Measurements from ENCODE around the gene VOPP1.

The VOPP1 gene

DNA sequence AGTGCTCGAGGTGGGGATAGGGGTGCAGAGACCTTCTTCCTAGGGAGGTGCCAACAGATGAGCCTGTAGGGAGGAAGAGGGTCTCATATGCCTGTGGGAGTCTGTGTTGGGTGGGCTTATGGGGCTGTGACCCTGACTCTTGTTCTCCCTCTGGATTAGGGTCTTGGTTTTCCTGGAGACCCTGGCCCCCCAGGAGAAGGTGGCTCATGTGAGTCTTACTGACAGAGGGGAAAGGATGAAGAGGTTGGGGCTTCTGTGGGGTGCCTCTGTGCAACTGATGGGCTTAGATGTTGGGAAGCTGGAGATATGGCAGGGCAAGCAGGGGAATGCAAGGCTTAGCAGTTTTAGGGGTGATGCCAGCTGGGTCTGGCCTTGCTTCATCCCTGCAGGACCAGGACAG, 20.2 kb upstream of the VOPP1 start:
- Histone ChIP-seq H3K9me3 (no peaks in the 10 kb centered on the region), H3K36me3 (no peaks in the 10 kb centered on the region), H3K27ac (no peak overlapping the region), H3K27me3 (no peaks in the 10 kb centered on the region), H3K4me1 (ENCODE audit: control insufficient read depth in 1 of 2, insufficient read depth in 1 of 2, low read depth in 1 of 2, low read length in 1 of 2) (no peaks in the 10 kb centered on the region), H3K4me3 (ENCODE audit: low read depth in 1 of 2, low read length in 1 of 2) (no peak overlapping the region)
- TF ChIP-seq, protein P1, sequence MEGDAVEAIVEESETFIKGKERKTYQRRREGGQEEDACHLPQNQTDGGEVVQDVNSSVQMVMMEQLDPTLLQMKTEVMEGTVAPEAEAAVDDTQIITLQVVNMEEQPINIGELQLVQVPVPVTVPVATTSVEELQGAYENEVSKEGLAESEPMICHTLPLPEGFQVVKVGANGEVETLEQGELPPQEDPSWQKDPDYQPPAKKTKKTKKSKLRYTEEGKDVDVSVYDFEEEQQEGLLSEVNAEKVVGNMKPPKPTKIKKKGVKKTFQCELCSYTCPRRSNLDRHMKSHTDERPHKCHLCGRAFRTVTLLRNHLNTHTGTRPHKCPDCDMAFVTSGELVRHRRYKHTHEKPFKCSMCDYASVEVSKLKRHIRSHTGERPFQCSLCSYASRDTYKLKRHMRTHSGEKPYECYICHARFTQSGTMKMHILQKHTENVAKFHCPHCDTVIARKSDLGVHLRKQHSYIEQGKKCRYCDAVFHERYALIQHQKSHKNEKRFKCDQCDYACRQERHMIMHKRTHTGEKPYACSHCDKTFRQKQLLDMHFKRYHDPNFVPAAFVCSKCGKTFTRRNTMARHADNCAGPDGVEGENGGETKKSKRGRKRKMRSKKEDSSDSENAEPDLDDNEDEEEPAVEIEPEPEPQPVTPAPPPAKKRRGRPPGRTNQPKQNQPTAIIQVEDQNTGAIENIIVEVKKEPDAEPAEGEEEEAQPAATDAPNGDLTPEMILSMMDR (IDR thresholded peaks at IDR 0.05): no peak

DNA sequence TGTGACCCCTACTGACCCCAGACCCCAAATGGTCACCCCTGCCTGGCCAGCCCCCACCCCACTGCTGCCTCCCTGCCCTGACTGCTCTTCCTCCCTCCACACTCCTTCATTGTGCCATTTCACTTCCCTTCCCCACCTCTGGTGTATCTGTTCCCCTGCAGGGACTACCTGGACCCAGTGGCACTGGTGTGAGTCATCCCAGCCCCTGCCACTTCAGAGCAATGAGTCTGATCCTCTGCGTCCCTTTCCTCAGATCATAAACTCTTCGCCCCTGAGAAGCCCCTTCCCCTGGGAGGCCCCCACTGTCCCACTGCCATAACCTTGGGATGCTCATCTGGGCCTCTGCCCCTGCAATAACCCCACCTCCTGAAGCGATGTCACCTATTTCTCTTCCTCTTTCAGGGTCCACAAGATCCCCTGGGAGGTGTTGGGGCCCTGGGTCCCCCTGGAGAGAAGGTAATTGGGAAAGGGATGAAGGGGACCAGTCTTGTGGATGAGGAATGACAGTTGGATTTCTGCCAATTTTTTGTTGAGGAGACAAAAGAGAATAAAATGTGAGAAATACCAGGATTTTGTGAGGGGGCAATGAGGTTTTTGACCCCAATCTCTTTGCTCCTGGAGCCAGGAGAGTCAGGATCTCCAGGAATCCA, 19.1 kb upstream of the VOPP1 start:
- H3K36me3 ChIP-seq: no peaks in the 10 kb centered on the region
- H3K9me3 ChIP-seq: no peaks in the 10 kb centered on the region
- H3K27me3 ChIP-seq: no peaks in the 10 kb centered on the region
- no peak overlapping the region for H3K27ac ChIP-seq
- H3K4me1 ChIP-seq (ENCODE audit: control insufficient read depth in 1 of 2, insufficient read depth in 1 of 2, low read depth in 1 of 2, low read length in 1 of 2): no peaks in the 10 kb centered on the region
- H3K4me3 ChIP-seq (ENCODE audit: low read depth in 1 of 2, low read length in 1 of 2): no peak overlapping the region
- TF ChIP-seq, protein P1 (IDR thresholded peaks at IDR 0.05): no peak

DNA sequence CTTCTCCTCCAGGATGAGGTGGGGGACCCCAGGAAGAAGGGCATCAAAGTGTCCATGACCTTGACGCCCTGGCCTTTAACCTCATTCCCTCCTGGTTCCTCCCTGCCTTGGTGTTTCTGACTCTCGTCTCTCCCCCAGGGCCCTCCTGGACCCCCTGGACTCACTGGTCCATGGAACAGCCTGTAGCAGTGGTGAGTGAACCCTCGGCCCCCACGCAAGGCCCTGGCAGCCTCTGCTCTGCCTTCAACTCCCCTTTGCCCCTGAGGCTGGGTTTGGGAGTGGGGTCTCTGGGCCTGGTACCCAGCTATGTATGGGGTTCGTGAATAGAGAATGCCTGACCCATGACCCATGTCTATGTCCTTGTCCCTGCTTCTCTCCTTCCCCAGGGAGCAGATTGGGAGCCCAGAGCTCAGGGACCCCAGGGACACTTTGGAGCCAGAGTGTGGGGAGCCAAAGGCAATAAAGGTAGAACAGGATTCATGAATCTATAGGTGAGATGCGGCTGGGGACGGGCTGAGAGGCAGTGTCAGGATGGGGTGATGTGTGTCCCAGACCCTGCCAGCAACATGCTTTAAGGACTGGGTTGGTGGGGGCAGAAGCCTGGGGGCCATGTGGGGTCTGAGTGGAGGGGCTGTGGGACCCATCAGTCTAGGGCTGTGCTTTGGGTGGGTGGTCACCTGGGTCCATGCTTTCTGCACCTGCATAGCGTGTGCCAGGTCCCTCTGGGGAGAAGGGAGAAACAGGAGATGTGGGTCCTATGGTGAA, 18.4 kb upstream of the VOPP1 start:
- H3K27ac ChIP-seq: no peak overlapping the region
- H3K27me3 ChIP-seq: no peaks in the 10 kb centered on the region
- H3K36me3 ChIP-seq: no peaks in the 10 kb centered on the region
- H3K9me3 ChIP-seq: no peaks in the 10 kb centered on the region
- TF ChIP-seq, protein P1 (IDR thresholded peaks at IDR 0.05): no peak
- no peak overlapping the region for H3K4me3 ChIP-seq (ENCODE audit: low read depth in 1 of 2, low read length in 1 of 2)
- H3K4me1 ChIP-seq (ENCODE audit: control insufficient read depth in 1 of 2, insufficient read depth in 1 of 2, low read depth in 1 of 2, low read length in 1 of 2): no peaks in the 10 kb centered on the region

DNA sequence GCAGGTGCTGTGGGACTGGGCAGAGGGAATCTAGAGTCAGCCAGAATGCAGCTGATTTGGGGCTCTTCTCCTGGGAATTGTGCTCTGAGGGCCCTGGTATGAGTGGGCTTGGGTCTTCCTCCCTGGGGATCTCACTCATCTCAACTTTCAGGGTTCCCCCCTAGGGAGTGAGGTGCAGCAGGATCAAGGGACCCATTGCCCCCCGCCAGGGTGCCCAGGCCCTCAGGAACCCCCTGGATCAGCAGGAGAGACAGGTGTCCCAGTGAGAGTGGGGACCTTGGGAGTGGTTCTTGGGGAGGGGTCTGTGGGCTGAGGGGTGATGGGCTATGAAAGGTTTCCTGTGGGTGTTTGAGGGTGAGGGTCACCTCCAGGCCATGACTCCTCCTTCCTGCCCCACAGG, 17.6 kb upstream of the VOPP1 start:
- TF ChIP-seq, protein P1 (IDR thresholded peaks at IDR 0.05): no peak
- Histone ChIP-seq H3K4me3 (ENCODE audit: low read depth in 1 of 2, low read length in 1 of 2) (no peak overlapping the region), H3K27me3 (no peaks in the 10 kb centered on the region), H3K4me1 (ENCODE audit: control insufficient read depth in 1 of 2, insufficient read depth in 1 of 2, low read depth in 1 of 2, low read length in 1 of 2) (no peaks in the 10 kb centered on the region), H3K27ac (no peak overlapping the region), H3K9me3 (no peaks in the 10 kb centered on the region), H3K36me3 (no peaks in the 10 kb centered on the region)

DNA sequence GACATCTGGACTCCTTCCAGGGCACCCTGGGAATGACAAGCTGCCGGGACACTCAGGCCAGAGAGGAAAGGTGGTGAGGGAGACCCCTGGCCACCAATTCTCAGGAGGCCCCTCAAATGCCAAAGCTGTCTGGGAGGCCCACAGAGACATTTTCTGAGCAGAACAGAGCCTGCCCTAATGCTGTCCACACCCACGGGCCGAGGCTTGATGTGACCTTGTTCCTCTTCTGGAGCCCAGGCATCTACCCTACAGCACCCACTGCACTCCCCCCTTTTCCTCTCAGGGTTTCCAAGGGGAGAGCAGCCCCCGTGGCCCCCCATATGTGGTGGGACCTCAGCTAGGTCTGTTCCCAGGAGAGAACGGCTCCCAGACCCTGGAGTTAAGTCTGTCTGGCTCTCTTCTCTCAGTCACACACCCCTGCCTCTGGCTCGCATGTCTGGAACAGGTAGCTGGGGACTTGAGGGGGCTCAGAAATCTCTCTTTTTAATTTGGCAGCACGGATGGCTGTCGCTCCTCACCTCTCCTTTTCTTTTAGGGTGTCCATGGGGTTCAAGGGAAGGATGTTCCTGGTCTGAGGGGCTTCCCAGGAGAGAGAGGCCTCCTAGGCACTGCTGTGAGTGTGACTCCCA, 16.8 kb upstream of the VOPP1 start:
- Histone ChIP-seq H3K27ac (no peak overlapping the region), H3K9me3 (no peaks in the 10 kb centered on the region), H3K27me3 (no peaks in the 10 kb centered on the region), H3K4me3 (ENCODE audit: low read depth in 1 of 2, low read length in 1 of 2) (no peak overlapping the region), H3K36me3 (no peaks in the 10 kb centered on the region), H3K4me1 (ENCODE audit: control insufficient read depth in 1 of 2, insufficient read depth in 1 of 2, low read depth in 1 of 2, low read length in 1 of 2) (no peaks in the 10 kb centered on the region)
- TF ChIP-seq, protein P1 (IDR thresholded peaks at IDR 0.05): no peak
